HCT116 (cell line): ENCODE data around the gene FBXL17. TPM values are rescaled to one million over a fixed set of nuclear protein-coding genes. Genes with fewer than 3 reads are reported as not detected.

Experiments used
- ATAC-seq: fragments of 200-7000 bp; cut with Tn5 transposase; 2 replicates; pipeline ENCODE4 v1.9.1; 2020; ENCODE audit warnings: mild to moderate bottlenecking, moderate library complexity
- BruUV-seq: library from RNA; stranded (reverse); fragments of 400-500 nt; replicated peaks from 2 replicates; lab custom pipeline; 2021; lab: Mats Ljungman, UMichigan
- CTCF ChIA-PET: fragments of 300-600 bp; sonication (Branson Sonifier 250); formaldehyde crosslinking; loops from one replicate; lab custom pipeline; 2021; ENCODE audit warnings: antibody characterized with exemption; lab: Charles Lee
- POLR2A ChIA-PET: fragments of 300-600, 350-600 bp; sonication (Branson Sonifier 250); formaldehyde crosslinking; loops from one replicate; lab custom pipeline; 2021; ENCODE audit warnings: antibody characterized with exemption; lab: Charles Lee
- RAD21 ChIA-PET, 2 experiments: fragments of 300-600 bp; sonication (Branson Sonifier 250); formaldehyde crosslinking; loops; one replicate each; lab custom pipeline; 2023; ENCODE audit warnings: low total read pairs in 2 of 2; ENCODE audit not compliant: uncharacterized antibody in 2 of 2, unreplicated experiment in 2 of 2, low non-redundant PET in 1 of 2; lab: Charles Lee
- DNase-seq: peaks from one replicate; pipeline ENCODE4 v3.0.0-alpha.2; 2010; ENCODE audit warnings: low read depth, low spot score
- H2AFZ ChIP-seq: fragments of 200-600 bp; shearing (Covaris generic), sonication (generic); 2 replicates; pipeline ENCODE4 v1.6.1; 2017; ENCODE audit warnings: low read depth, mixed run types, mixed read lengths, antibody characterized with exemption, low read length; ENCODE audit not compliant: poor library complexity, severe bottlenecking
- H3K27ac ChIP-seq: 2 replicates; pipeline ENCODE4 v1.5.1; 2012; ENCODE audit warnings: low read depth, low read length
- H3K27me3 ChIP-seq: fragments of 200-600 bp; sonication (generic); 2 replicates; pipeline ENCODE4 v1.6.1; 2016; ENCODE audit warnings: mixed run types, low read length, mixed read lengths; ENCODE audit not compliant: insufficient read depth
- H3K36me3 ChIP-seq, 2 experiments: fragments of 200-500 bp in 1 of 2; fragments of 200-600 bp in 1 of 2; sonication (Bioruptor generic) in 1 of 2; sonication (generic) in 1 of 2; 2 replicates each; pipeline versions ENCODE4 v1.5.1 to v1.6.1; 2014 to 2016; ENCODE audit warnings: low read length in 2 of 2, inconsistent platforms in 1 of 2, mixed read lengths in 1 of 2, mixed run types in 1 of 2; ENCODE audit not compliant: insufficient read depth in 2 of 2, control insufficient read depth in 1 of 2
- H3K4me1 ChIP-seq, 2 experiments: fragments of 200-600 bp in 1 of 2; sonication (generic) in 1 of 2; 2 replicates each; pipeline versions ENCODE4 v1.5.1 to v1.6.1; 2012 to 2017; ENCODE audit warnings: low read length in 2 of 2, inconsistent platforms in 1 of 2, mild to moderate bottlenecking in 1 of 2, mixed read lengths in 1 of 2, mixed run types in 1 of 2, moderate library complexity in 1 of 2; ENCODE audit not compliant: insufficient read depth in 2 of 2, control insufficient read depth in 1 of 2
- H3K4me2 ChIP-seq: fragments of 200-600 bp; sonication (generic); 2 replicates; pipeline ENCODE4 v1.6.1; 2017; ENCODE audit warnings: mixed run types, low read length, mixed read lengths
- H3K4me3 ChIP-seq, 2 experiments: fragments of 200-600 bp in 1 of 2; sonication (generic) in 1 of 2; replicated peaks in 1 of 2; 2 replicates each; pipeline ENCODE4 v1.5.1; 2011 to 2016; ENCODE audit warnings: low read length in 2 of 2, control low read depth in 1 of 2, low read depth in 1 of 2, mild to moderate bottlenecking in 1 of 2, mixed read lengths in 1 of 2, mixed run types in 1 of 2
- H3K79me2 ChIP-seq: fragments of 200-600 bp; sonication (generic); 2 replicates; pipeline ENCODE4 v1.6.1; 2017; ENCODE audit warnings: mild to moderate bottlenecking, mixed run types, low read length, moderate library complexity, mixed read lengths; ENCODE audit not compliant: insufficient read depth
- H3K9ac ChIP-seq: fragments of 200-600 bp; sonication (generic); 2 replicates; pipeline ENCODE4 v1.6.1; 2016; ENCODE audit warnings: low read length, mixed read lengths
- H3K9me2 ChIP-seq: fragments of 200-600 bp; sonication (generic), shearing (Covaris generic); 2 replicates; pipeline ENCODE4 v1.6.1; 2017; ENCODE audit warnings: mixed run types, mild to moderate bottlenecking, moderate library complexity; ENCODE audit not compliant: insufficient read depth
- H3K9me3 ChIP-seq, 2 experiments: fragments of 200-500 bp in 1 of 2; fragments of 200-600 bp in 1 of 2; sonication (Bioruptor generic) in 1 of 2; sonication (generic) in 1 of 2; 2 replicates each; pipeline ENCODE4 v1.6.1; 2014 to 2017; ENCODE audit warnings: low read length in 2 of 2, mixed read lengths in 2 of 2, inconsistent platforms in 1 of 2, low read depth in 1 of 2, mild to moderate bottlenecking in 1 of 2, mixed run types in 1 of 2, moderate library complexity in 1 of 2; ENCODE audit not compliant: control insufficient read depth in 1 of 2, insufficient read depth in 1 of 2
- H4K20me1 ChIP-seq: fragments of 200-600 bp; sonication (generic), shearing (Covaris generic); 2 replicates; pipeline ENCODE4 v1.6.1; 2017; ENCODE audit warnings: mixed run types, mild to moderate bottlenecking, moderate library complexity; ENCODE audit not compliant: insufficient read depth
- CBX3 ChIP-seq: IDR thresholded peaks from 2 replicates; pipeline ENCODE4 v1.6.1; 2012; ENCODE audit warnings: low read depth
- CEBPB ChIP-seq: IDR thresholded peaks from 2 replicates; pipeline ENCODE4 v1.6.1; 2012; ENCODE audit warnings: low read depth
- EGR1 ChIP-seq: IDR thresholded peaks from 2 replicates; pipeline ENCODE4 v1.6.1; 2012; ENCODE audit warnings: low read depth
- EZH2phosphoT487 ChIP-seq: fragments of 200-600 bp; IDR thresholded peaks from 2 replicates; pipeline ENCODE4 v1.6.1; 2018; ENCODE audit warnings: antibody characterized with exemption, borderline replicate concordance
- JUND ChIP-seq: IDR thresholded peaks from 2 replicates; pipeline ENCODE4 v1.6.1; 2012
- POLR2A ChIP-seq: IDR thresholded peaks from 2 replicates; pipeline ENCODE4 v1.7.0; 2011; ENCODE audit warnings: borderline replicate concordance; ENCODE audit not compliant: insufficient read depth, insufficient read length; ENCODE audit errors: extremely low read depth
- POLR2AphosphoS5 ChIP-seq: IDR thresholded peaks from 2 replicates; pipeline ENCODE4 v1.6.1; 2011; ENCODE audit warnings: mild to moderate bottlenecking, low read depth, low read length, moderate library complexity
- RAD21 ChIP-seq: IDR thresholded peaks from 2 replicates; pipeline ENCODE4 v1.6.1; 2012; ENCODE audit warnings: low read depth, mild to moderate bottlenecking
- SIN3A ChIP-seq: IDR thresholded peaks from 2 replicates; pipeline ENCODE4 v1.6.1; 2012; ENCODE audit warnings: low read depth
- SP1 ChIP-seq: IDR thresholded peaks from 2 replicates; pipeline ENCODE4 v1.6.1; 2012; ENCODE audit warnings: low read depth
- TCF7L2 ChIP-seq: IDR thresholded peaks from 2 replicates; pipeline ENCODE4 v1.7.0; 2011; ENCODE audit warnings: borderline replicate concordance, inconsistent platforms; ENCODE audit not compliant: insufficient read depth, insufficient read length; ENCODE audit errors: extremely low read depth
- intact Hi-C: fragments of 100-400 bp; cut with micrococcal nuclease; formaldehyde crosslinking; loops from 2 replicates; pipeline ENCODE4 v1.10.0; 2022
- total RNA-seq: library from RNA; stranded (reverse); gene quantifications from one replicate; pipeline ENCODE4 v1.2.1, GENCODE V29; 2021; ENCODE audit not compliant: unreplicated experiment
- TF ChIP-seq, protein P1 (sequence below), 3 experiments: fragments of 200-600 bp in 1 of 3; sonication (generic) in 1 of 3; IDR thresholded peaks in 2 of 3; conservative IDR thresholded peaks in 1 of 3; 2 replicates each; pipeline ENCODE4 v1.5.1; 2012 to 2017; ENCODE audit warnings: low read depth in 2 of 3, low read length in 2 of 3, antibody characterized with exemption in 1 of 3, borderline replicate concordance in 1 of 3, control low read depth in 1 of 3, mild to moderate bottlenecking in 1 of 3, mixed read lengths in 1 of 3, mixed run types in 1 of 3, moderate library complexity in 1 of 3; ENCODE audit not compliant: insufficient read depth in 1 of 3
- TF ChIP-seq, protein P2 (sequence below): IDR thresholded peaks from 2 replicates; pipeline ENCODE4 v1.6.1; 2012
- TF ChIP-seq, protein P3 (sequence below): IDR thresholded peaks from 2 replicates; pipeline ENCODE4 v1.6.1; 2012

Gene FBXL17
- total RNA-seq, 1 experiment from 2014 or later: 9.4 TPM

DNA sequence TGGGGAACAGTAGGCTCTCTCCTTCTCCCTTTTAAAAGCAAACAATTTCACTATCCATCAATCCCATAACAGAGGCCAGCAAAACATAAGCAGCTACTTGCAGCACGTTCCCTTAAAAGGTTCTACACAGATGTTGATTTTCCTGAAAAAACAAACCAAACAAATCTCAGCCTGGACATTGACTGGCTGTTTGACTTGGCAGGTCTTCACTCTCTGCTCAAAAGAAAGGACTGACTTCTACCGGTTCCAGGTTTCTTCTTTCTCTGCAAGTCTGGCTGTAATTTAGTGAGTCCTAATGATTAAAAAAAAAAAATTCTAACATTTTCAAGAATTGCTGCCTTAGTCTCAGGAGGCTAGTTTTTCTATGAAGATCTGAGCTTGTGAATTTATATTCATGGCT is 508.0 kb downstream of the FBXL17 start:
- ATAC-seq (no peak), DNase-seq (no peak)
- POLR2A ChIA-PET: no interaction called here

More for the DNA sequence above, 508.0 kb downstream of the FBXL17 start:
- BruUV-seq: no TSS peak
- H4K20me1 ChIP-seq: no peaks in the 10 kb centered on the region
- peaks cover 18 to 34% of the 10 kb centered on the region in 2 experiments for H3K4me1 ChIP-seq
- no peak overlapping the region for H3K9ac ChIP-seq
- ChIA-PET CTCF (no interaction called here), RAD21 (no interaction called here)
- TF ChIP-seq EZH2phosphoT487: no peak
- TF ChIP-seq POLR2AphosphoS5: no peak
- TF ChIP-seq CEBPB: no peak
- TF ChIP-seq, protein P1, sequence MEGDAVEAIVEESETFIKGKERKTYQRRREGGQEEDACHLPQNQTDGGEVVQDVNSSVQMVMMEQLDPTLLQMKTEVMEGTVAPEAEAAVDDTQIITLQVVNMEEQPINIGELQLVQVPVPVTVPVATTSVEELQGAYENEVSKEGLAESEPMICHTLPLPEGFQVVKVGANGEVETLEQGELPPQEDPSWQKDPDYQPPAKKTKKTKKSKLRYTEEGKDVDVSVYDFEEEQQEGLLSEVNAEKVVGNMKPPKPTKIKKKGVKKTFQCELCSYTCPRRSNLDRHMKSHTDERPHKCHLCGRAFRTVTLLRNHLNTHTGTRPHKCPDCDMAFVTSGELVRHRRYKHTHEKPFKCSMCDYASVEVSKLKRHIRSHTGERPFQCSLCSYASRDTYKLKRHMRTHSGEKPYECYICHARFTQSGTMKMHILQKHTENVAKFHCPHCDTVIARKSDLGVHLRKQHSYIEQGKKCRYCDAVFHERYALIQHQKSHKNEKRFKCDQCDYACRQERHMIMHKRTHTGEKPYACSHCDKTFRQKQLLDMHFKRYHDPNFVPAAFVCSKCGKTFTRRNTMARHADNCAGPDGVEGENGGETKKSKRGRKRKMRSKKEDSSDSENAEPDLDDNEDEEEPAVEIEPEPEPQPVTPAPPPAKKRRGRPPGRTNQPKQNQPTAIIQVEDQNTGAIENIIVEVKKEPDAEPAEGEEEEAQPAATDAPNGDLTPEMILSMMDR (IDR thresholded peaks at IDR 0.05 in 2 of 3, conservative IDR thresholded peaks at IDR 0.05 in 1 of 3; ENCODE audit: borderline replicate concordance in 1 of 3, insufficient read depth in 1 of 3, low read depth in 2 of 3, low read length in 2 of 3): no peak
- TF ChIP-seq SIN3A: no peak
- no peak for TF ChIP-seq JUND
- TF ChIP-seq RAD21: no peak
- TF ChIP-seq, protein P2, sequence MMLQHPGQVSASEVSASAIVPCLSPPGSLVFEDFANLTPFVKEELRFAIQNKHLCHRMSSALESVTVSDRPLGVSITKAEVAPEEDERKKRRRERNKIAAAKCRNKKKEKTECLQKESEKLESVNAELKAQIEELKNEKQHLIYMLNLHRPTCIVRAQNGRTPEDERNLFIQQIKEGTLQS: no peak
- no peak for TF ChIP-seq TCF7L2
- TF ChIP-seq EGR1: no peak
- TF ChIP-seq, protein P3, sequence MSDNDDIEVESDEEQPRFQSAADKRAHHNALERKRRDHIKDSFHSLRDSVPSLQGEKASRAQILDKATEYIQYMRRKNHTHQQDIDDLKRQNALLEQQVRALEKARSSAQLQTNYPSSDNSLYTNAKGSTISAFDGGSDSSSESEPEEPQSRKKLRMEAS: no peak
- TF ChIP-seq POLR2A: no peak
- no peak for TF ChIP-seq CBX3
- no peak for TF ChIP-seq SP1
- H3K4me3 ChIP-seq: no peak overlapping the region
- H3K9me2 ChIP-seq: no peaks in the 10 kb centered on the region
- no peaks in the 10 kb centered on the region for H3K36me3 ChIP-seq
- H3K4me2 ChIP-seq: no peak overlapping the region
- no peak overlapping the region for H3K27ac ChIP-seq
- no peaks in the 10 kb centered on the region for H3K79me2 ChIP-seq
- no peaks in the 10 kb centered on the region for H3K27me3 ChIP-seq
- intact Hi-C loops: no loop called here
- no peaks in the 10 kb centered on the region for H3K9me3 ChIP-seq
- H2AFZ ChIP-seq: no peak overlapping the region
